ENCODE measurements around the gene ADAM19.

ADAM19 gene

DNA sequence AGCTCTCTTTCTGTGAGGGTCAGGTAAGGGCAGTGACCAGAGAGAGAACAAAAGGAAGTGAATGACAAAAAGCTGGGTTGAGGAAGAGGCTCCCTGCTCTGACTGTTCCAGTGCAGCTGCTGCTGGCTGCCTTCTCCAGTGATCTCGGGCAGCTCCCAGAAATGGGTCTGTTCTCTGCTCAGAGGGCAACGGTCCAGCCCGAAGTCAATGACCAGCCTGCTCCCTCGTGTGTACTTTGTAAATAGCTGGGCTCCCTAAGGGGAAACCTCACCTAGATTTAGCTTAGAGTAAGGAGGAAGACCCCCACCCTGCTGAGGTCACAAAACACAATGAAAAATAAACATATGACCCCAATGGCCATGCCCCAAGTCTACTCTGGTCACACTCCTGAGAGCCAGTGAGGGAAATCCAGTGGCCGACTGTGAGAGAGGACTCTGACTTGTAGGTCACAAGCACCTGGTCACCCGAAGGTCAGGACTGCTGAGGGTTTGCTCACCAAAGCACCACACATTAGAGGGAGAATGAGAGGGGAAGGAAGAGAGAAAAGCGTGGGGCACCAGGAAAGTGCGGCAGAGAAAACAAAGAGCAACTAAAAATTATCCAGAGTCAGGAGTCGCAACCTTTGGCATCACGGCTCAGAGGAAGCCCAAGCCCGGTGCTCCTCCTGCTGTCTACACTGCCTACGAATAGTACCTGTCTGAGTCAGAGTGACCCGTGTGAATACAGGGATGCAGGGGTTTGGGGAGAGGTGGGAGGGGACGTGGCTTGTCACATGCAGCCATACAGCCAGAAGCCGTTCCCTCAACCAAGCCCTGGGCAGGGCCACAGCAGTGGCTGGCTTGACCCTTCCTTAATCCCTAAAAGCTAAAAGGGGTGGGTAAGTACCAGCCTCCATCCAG is 95.7 kb downstream of the ADAM19 start:
- H3K4me3 ChIP-seq = no peak overlapping the region
- TF ChIP-seq, protein P1, sequence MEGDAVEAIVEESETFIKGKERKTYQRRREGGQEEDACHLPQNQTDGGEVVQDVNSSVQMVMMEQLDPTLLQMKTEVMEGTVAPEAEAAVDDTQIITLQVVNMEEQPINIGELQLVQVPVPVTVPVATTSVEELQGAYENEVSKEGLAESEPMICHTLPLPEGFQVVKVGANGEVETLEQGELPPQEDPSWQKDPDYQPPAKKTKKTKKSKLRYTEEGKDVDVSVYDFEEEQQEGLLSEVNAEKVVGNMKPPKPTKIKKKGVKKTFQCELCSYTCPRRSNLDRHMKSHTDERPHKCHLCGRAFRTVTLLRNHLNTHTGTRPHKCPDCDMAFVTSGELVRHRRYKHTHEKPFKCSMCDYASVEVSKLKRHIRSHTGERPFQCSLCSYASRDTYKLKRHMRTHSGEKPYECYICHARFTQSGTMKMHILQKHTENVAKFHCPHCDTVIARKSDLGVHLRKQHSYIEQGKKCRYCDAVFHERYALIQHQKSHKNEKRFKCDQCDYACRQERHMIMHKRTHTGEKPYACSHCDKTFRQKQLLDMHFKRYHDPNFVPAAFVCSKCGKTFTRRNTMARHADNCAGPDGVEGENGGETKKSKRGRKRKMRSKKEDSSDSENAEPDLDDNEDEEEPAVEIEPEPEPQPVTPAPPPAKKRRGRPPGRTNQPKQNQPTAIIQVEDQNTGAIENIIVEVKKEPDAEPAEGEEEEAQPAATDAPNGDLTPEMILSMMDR (IDR thresholded peaks at IDR 0.05) = no peak
- H3K27ac ChIP-seq = no peak overlapping the region
- DNase-seq (ENCODE audit: low spot score) = no peak

DNA sequence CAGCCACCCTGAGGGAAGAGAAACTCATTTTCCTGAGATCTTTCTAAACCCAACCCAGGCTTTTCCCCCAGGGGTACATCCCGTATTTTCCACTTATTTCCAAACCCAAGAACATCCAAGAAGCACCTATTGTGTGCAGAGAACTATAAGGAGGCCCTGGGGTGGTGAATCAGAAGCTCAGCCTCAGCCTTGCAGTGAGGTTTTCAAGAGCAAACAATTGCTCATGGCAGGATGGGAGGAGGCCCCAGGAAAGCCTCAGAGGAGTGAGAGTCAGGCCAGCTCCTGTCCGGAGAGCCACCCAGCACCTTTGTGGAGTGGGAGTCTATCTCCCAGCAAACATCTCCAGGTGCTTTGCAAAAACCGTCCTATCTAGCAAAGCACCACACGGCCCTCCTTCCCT is 96.4 kb downstream of the ADAM19 start:
- Histone ChIP-seq H3K27ac (no peak overlapping the region), H3K4me3 (no peak overlapping the region)
- TF ChIP-seq, protein P1 (IDR thresholded peaks at IDR 0.05) = no peak
- no peak for DNase-seq (ENCODE audit: low spot score)

DNA sequence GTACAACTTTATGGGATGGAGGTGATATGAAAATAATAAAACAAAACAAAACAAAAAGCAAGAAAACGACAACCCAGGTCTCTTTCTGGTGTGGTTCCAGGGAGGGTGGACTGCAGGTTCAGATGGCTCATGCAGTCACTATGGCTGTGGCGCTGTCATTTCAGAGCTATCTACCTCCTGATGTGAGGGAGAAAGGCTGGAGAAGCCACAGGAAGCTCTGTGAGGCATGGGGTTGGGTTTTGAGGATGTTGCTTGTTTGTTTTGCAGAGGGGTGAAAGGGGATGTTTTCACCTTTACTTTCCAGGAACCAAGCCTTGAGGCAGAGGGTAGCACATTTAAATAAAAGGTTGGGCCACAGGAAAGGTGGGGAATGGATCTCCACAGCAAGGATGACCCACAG is 96.8 kb downstream of the ADAM19 start:
- Histone ChIP-seq H3K4me3 (no peak overlapping the region), H3K27ac (no peak overlapping the region)
- DNase-seq (ENCODE audit: low spot score) = no peak
- TF ChIP-seq, protein P1 (IDR thresholded peaks at IDR 0.05) = no peak

DNA sequence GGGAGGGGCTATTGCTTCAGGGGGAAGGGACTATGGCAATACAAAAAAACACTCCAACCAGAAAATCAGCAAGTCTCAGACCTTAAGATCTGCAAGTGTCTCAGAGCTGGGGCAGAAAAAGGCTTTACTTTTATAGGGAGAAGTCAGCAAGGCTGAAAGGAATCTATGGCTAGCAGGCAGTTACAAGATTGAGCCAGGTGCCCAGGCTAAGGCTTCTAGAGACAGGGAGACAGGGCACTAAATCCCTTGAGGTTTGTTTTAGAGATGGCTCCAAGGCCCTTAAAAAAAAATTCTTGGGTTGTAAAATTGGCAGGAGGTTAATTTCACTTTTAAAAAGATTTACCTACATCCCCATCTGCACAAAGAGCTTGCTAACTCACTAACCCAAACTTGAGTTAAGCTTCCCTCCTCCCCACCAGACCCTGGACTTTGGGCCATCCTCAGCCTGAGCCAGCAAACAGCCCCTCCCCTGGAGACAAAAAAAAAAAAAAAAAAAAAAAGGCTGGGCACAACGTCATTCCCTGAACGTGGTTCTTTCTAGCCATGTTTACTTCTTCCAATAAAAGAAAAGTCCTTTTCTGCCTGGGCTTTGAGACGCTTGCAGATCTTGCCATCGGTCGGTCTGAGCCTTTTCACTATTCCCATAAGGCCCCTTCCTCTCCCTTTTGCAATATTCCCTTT is 97.6 kb downstream of the ADAM19 start:
- TF ChIP-seq, protein P1 (IDR thresholded peaks at IDR 0.05) = no peak
- no peak overlapping the region for H3K27ac ChIP-seq
- DNase-seq (ENCODE audit: low spot score) = no peak

DNA sequence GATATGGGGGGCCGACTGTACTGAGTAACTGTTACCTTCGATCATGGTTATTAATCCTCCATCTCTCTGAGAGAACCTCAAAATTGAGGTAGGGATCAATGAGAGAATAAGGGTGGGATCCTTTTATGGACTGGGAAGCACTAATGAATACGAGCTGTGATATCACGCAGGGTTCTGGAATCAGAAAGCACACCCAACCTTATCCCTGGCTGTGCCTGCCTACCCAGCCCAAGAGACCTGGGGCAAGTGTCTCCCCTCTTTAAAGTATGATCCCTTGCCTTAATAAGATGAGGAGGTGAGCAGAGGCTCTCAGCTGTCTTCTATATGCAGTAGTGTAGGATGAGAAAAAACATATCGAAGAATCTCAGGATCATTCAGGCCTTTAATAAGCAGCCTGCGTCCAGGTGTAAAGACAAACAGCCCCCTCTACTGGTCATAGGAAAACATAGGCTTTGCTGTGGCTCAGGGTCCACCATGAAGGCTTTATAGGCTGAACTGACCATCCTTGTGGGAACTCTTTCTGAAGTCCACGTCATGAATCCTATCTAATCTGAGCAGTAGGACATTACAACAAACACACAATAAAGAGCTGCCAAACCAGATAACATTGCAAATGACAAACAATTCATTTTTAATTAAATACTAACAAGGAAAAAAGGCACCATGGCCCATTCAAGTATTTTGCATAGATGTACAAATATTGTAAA is 98.7 kb downstream of the ADAM19 start:
- TF ChIP-seq, protein P1 (IDR thresholded peaks at IDR 0.05) = peak; percentile 40
- Histone ChIP-seq H3K27ac (no peak overlapping the region), H3K4me3 (no peak overlapping the region)
- DNase-seq (ENCODE audit: low spot score) = no peak

More for the DNA sequence above, 97.6 kb downstream of the ADAM19 start:
- no peak overlapping the region for H3K4me3 ChIP-seq

DNA sequence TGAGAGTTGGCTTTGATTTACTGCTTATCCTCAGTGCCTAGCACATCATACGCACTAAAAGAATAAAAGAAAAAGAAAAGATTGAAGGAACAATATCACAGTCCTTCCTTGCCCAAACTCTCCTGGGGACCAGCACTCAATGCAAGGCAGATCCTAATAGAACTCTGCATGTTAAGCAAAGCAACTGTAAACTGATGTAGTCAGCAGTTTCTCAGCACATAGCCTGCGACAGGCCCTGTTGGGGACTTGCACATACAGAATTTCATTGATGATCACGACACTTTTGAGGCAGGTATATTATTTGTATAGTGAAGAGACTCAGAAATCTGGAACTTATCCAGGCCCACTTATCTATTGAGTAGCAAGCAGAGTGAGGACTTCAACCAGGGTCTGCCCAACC is 100.1 kb downstream of the ADAM19 start:
- no peak overlapping the region for H3K4me3 ChIP-seq
- no peak overlapping the region for H3K27ac ChIP-seq
- no peak for DNase-seq (ENCODE audit: low spot score)
- TF ChIP-seq, protein P1 (IDR thresholded peaks at IDR 0.05) = no peak
